Effector memory CD4-positive, alpha-beta T cell (primary cell): ENCODE data around the gene ARHGAP1.

Experiments used
- DNase-seq, 3 donors: peaks; one replicate each; pipeline ENCODE4 v3.0.0-alpha.2; 2020
- H3K27ac ChIP-seq: 2 replicates; pipeline ENCODE4 v1.7.0; 2013; ENCODE audit warnings: mild to moderate bottlenecking, low read length, moderate library complexity; ENCODE audit not compliant: insufficient read depth, poor library complexity, severe bottlenecking
- H3K27me3 ChIP-seq: replicated peaks from 2 replicates; pipeline ENCODE4 v1.7.0; 2013; ENCODE audit warnings: mild to moderate bottlenecking, low read length; ENCODE audit not compliant: insufficient read depth, control insufficient read depth, poor library complexity, severe bottlenecking
- H3K36me3 ChIP-seq: 2 replicates; pipeline ENCODE4 v1.7.0; 2013; ENCODE audit warnings: mild to moderate bottlenecking, low read length, moderate library complexity; ENCODE audit not compliant: control insufficient read depth, insufficient read depth
- H3K4me1 ChIP-seq: 2 replicates; pipeline ENCODE4 v1.7.0; 2013; ENCODE audit warnings: low read length, mild to moderate bottlenecking; ENCODE audit not compliant: control insufficient read depth, insufficient read depth, poor library complexity, severe bottlenecking
- H3K4me3 ChIP-seq: 2 replicates; pipeline ENCODE4 v1.7.0; 2013; ENCODE audit warnings: low read length, low read depth, mild to moderate bottlenecking; ENCODE audit not compliant: insufficient read depth, poor library complexity, severe bottlenecking
- H3K9me3 ChIP-seq: 2 replicates; pipeline ENCODE4 v1.7.0; 2013; ENCODE audit warnings: mild to moderate bottlenecking, low read length, moderate library complexity; ENCODE audit not compliant: control insufficient read depth

Gene ARHGAP1

GRCh38 chr11:46736615-46737014, 36.2 kb upstream of the ARHGAP1 start:
- H3K27me3 ChIP-seq: no peaks in the 10 kb centered on the region
- no peaks in the 10 kb centered on the region for H3K4me1 ChIP-seq
- H3K36me3 ChIP-seq: no peaks in the 10 kb centered on the region
- no peak for DNase-seq
- no peaks in the 10 kb centered on the region for H3K9me3 ChIP-seq
- H3K4me3 ChIP-seq: no peak overlapping the region
- H3K27ac ChIP-seq: no peak overlapping the region

DNA sequence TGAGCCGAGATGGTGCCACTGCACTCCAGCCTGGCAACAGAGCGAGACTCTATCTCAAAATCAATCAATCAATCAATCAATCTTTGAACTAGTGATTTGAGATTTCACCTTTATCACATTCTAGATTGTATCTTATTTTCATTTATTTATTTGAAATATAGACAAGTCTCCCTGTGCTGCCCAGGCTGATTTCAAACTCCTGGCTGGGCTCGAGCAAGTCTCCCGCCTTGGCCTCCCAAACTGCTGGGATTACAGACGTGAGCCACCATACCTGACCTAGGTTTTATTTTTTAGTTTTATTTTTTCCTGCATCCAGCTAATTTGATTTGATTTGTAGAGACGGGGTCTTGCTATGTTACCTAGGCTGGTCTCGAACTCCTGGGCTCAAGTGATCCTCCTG, 35.7 kb upstream of the ARHGAP1 start:
- Histone ChIP-seq H3K4me3 (no peak overlapping the region), H3K27me3 (no peaks in the 10 kb centered on the region), H3K4me1 (no peaks in the 10 kb centered on the region), H3K36me3 (no peaks in the 10 kb centered on the region), H3K9me3 (no peaks in the 10 kb centered on the region), H3K27ac (no peak overlapping the region)
- no peak for DNase-seq

- no peaks in the 10 kb centered on the region for H3K36me3 ChIP-seq
- no peaks in the 10 kb centered on the region for H3K9me3 ChIP-seq
- no peak for DNase-seq
- no peak overlapping the region for H3K4me3 ChIP-seq
- H3K4me1 ChIP-seq: no peaks in the 10 kb centered on the region
- no peak overlapping the region for H3K27ac ChIP-seq
- H3K27me3 ChIP-seq: no peaks in the 10 kb centered on the region
Observed at GRCh38 chr11:46733234-46733633, 32.8 kb upstream of the ARHGAP1 start.

DNA sequence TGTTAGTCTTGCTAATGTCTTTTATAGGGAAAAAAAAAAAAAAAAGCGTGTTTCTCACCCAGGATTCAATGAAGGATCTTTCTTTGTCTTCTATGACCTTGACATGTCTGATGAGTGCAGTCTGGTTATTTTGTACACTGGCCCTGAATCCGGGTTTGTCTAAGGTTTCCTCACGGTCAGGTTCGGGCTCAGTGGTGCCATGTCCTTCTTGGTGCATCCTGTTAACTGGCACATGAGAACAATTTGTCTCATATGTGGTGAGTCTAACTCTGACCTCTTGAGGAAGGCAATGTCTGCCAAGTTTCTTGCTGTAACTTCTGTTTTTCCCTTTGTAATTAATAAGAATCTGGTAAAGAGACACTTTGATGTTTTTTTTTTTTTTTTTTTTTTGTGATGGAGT, 31.1 kb upstream of the ARHGAP1 start:
- no peak for DNase-seq
- Histone ChIP-seq H3K4me1 (no peaks in the 10 kb centered on the region), H3K4me3 (no peak overlapping the region), H3K9me3 (no peaks in the 10 kb centered on the region), H3K27ac (no peak overlapping the region), H3K36me3 (no peaks in the 10 kb centered on the region), H3K27me3 (no peaks in the 10 kb centered on the region)

DNA sequence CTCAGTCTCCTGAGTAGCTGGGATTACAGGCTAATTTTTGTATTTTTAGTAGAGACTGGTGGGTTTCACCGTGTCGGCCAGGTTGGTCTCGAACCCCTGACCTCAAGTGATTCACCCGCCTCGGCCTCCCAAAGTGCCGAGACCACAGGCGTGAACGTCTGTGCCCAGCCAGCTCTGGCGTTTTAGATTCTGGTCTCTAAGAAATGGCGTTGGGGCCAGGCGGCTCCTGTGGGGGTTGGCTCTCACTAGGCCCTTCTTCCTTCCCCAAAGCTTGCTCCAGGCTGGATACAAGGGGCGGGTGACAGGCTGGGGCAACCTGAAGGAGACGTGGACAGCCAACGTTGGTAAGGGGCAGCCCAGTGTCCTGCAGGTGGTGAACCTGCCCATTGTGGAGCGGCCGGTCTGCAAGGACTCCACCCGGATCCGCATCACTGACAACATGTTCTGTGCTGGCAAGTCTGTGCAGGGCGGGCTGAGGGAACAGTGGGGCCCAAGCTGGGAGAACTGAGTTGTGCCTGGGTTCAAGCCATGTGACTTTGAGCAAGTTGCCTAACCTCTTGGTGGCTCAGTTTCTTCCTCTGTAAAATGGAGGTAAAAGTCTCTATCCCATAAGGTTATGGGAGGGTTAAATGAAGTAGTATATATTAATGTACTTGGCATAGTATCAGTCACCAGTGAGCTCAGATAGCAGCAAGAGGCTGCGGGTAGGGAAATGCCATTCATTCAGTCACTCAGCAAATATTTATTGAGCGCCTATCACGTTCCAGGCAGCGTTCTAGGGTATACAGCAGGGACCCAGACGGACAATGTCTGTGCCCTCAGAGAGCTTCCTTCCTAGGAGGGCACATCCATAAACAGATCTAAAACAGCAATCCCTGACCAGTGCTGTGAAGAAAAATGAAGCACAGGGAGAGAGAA, 28.9 kb upstream of the ARHGAP1 start:
- no peak for DNase-seq
- no peak overlapping the region for H3K27ac ChIP-seq
- H3K9me3 ChIP-seq: no peaks in the 10 kb centered on the region
- H3K4me1 ChIP-seq: no peaks in the 10 kb centered on the region
- H3K36me3 ChIP-seq: no peaks in the 10 kb centered on the region
- no peaks in the 10 kb centered on the region for H3K27me3 ChIP-seq
- no peak overlapping the region for H3K4me3 ChIP-seq

DNA sequence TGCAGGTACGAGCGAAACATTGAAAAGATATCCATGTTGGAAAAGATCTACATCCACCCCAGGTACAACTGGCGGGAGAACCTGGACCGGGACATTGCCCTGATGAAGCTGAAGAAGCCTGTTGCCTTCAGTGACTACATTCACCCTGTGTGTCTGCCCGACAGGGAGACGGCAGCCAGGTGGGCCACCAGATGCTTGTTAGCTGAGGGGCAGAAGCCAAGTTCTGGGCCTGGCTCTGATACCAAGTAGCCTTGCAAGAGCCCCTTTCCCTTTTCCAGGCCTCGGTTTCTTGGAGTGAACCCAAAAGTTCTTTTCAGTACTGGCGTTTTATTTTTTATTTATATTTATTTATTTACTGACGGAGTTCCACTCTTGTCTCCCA, 28.2 kb upstream of the ARHGAP1 start:
- H3K27me3 ChIP-seq: no peaks in the 10 kb centered on the region
- H3K36me3 ChIP-seq: no peaks in the 10 kb centered on the region
- H3K4me1 ChIP-seq: no peaks in the 10 kb centered on the region
- no peaks in the 10 kb centered on the region for H3K9me3 ChIP-seq
- DNase-seq: no peak
- H3K27ac ChIP-seq: no peak overlapping the region
- H3K4me3 ChIP-seq: no peak overlapping the region

DNA sequence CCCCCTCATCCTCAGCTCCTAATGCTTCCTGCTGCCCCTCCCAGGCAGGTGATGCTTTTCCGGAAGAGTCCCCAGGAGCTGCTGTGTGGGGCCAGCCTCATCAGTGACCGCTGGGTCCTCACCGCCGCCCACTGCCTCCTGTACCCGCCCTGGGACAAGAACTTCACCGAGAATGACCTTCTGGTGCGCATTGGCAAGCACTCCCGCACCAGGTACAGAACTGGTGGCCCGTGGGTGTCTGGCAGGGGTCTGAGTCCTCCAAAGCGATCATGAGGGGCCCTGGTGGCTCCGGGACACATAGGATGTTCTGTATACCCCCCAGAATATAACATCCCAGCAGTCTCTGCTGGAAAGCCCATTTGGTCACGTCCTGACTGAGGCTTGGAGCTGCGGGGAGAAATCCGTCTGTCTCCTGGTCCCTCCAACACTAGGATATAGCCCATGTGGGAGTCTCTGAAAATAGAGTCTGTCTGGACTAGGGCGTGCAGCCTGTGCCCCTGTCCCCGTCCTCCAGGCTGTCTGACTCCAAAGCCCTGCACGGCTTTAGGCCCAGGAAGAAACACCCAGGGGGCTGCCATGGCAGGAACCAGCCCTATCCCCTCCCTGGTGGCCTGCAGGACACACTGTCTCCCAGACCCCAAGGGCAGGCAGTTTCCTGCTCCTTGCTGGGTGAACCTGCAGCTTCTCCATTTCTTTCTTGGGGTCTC, 27.7 kb upstream of the ARHGAP1 start:
- H3K27me3 ChIP-seq: no peaks in the 10 kb centered on the region
- H3K36me3 ChIP-seq: no peaks in the 10 kb centered on the region
- H3K4me1 ChIP-seq: no peaks in the 10 kb centered on the region
- no peak overlapping the region for H3K4me3 ChIP-seq
- H3K27ac ChIP-seq: no peak overlapping the region
- no peaks in the 10 kb centered on the region for H3K9me3 ChIP-seq
- DNase-seq: no peak

DNA sequence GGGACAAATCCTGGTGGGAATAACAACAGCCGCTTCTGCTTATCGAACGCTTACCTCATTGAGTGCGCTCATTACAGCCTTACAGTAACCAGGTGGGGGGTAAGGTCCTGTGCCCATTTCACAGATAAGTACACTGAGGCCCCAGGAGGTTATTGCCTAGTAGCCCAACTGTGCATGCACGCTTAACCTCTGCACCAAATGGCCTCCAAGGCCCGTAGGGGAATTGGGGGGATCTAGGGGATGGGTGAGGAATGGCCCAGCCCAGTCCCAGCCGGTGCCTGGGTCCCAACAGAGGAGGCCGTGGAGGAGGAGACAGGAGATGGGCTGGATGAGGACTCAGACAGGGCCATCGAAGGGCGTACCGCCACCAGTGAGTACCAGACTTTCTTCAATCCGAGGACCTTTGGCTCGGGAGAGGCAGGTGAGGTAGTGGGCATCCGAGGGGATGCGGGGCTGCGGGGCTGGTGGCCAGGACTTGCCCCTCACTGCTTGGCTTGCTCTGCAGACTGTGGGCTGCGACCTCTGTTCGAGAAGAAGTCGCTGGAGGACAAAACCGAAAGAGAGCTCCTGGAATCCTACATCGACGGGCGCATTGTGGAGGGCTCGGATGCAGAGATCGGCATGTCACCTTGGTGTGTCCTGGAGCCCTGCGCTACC, 25.9 kb upstream of the ARHGAP1 start:
- Histone ChIP-seq H3K4me3 (no peak overlapping the region), H3K4me1 (no peaks in the 10 kb centered on the region), H3K27me3 (no peaks in the 10 kb centered on the region), H3K27ac (no peak overlapping the region), H3K9me3 (no peaks in the 10 kb centered on the region), H3K36me3 (no peaks in the 10 kb centered on the region)
- DNase-seq: no peak

DNA sequence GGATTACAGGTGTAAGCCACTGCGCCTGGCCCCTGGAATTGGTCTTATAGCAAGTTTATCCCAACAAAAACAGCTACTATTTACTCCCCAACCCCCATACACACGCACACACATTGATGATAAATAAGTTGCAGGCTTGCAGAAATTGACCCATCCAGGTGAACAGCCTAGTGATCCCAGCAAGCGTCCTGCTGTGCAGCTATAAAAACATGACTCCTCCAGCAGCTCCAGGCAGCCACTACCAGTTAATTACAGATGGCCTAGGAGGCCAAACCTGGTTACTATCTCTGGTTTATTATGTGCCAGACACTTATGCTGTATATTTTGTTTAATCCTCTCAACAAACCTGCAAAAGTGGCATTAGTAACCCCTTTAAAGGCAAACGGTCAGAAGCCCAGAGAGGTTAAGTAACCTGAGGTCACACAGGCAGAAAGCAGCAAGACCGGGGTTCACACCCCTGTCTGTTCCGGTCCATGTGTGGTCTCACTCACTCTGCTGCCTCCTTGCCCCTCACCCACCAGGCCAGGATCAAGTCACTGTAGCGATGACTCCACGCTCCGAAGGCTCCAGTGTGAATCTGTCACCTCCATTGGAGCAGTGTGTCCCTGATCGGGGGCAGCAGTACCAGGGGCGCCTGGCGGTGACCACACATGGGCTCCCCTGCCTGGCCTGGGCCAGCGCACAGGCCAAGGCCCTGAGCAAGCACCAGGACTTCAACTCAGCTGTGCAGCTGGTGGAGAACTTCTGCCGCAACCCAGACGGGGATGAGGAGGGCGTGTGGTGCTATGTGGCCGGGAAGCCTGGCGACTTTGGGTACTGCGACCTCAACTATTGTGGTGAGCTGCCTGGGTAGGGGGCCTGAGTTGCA, 25.2 kb upstream of the ARHGAP1 start:
- Histone ChIP-seq H3K27me3 (no peaks in the 10 kb centered on the region), H3K27ac (no peak overlapping the region), H3K36me3 (no peaks in the 10 kb centered on the region), H3K9me3 (no peaks in the 10 kb centered on the region), H3K4me3 (no peak overlapping the region), H3K4me1 (no peaks in the 10 kb centered on the region)
- no peak for DNase-seq
